Measurements from ENCODE around the gene HADHA. TPM values are rescaled to one million over a fixed set of nuclear protein-coding genes. Genes with fewer than 3 reads are reported as not detected.

HADHA gene
- total and polyA plus RNA-seq, 5 experiments from 2014 or later = 98.9 to 147 (median 107) TPM

Other genes with a start within 250 kb of the HADHA start
- 10 to 100 TPM; 62.6 to 72.0 TPM for gene RAB10, start 210.5 kb downstream of the HADHA start, total RNA-seq
- 10 to 100 TPM; 64.0 to 80.5 (median 66.6) TPM for gene RAB10, start 210.5 kb downstream of the HADHA start, polyA plus RNA-seq
- 1 to 10 TPM; 4.3 to 5.9 TPM for gene GAREM2, start 71.5 kb downstream of the HADHA start, total RNA-seq
- 1 to 10 TPM in 2 of 3 donors, under 1 TPM in 1; 0.74 to 2.6 (median 1.5) TPM for gene GAREM2, start 71.5 kb downstream of the HADHA start, polyA plus RNA-seq
- gene HADHB, start 307 bp upstream of the HADHA start, total RNA-seq = 10 to 100 TPM; 58.0 to 58.9 TPM
- gene HADHB, start 307 bp upstream of the HADHA start, polyA plus RNA-seq = 10 to 100 TPM; 80.2 to 93.9 (median 81.2) TPM
- 10 to 100 TPM; 20.7 to 21.5 TPM for gene SELENOI, start 101.5 kb upstream of the HADHA start, total RNA-seq
- gene SELENOI, start 101.5 kb upstream of the HADHA start, polyA plus RNA-seq = 1 to 10 TPM; 2.6 to 4.6 (median 4.0) TPM
- gene ADGRF3, start 102.2 kb upstream of the HADHA start, total RNA-seq = 1 to 10 TPM; 1.5 TPM
- gene ADGRF3, start 102.2 kb upstream of the HADHA start, polyA plus RNA-seq = 1 to 10 TPM in 1 of 3 donors, under 1 TPM in 2; 0.09 to 1.2 (median 0.13) TPM
- gene DRC1, start 157.3 kb upstream of the HADHA start, total RNA-seq = not detected
- not detected for gene DRC1, start 157.3 kb upstream of the HADHA start, polyA plus RNA-seq
- gene OTOF, start 233.5 kb upstream of the HADHA start, total RNA-seq = under 1 TPM; 0.08 to 0.14 TPM
- gene OTOF, start 233.5 kb upstream of the HADHA start, polyA plus RNA-seq = under 1 TPM in 2 of 3 donors, not detected in 1; 0.09 to 0.23 TPM

Data from naive thymus-derived CD8-positive, alpha-beta T cell (primary cell).